B cell (primary cell): ENCODE results near the gene NLGN1. TPM values are rescaled to one million over a fixed set of nuclear protein-coding genes. Genes with fewer than 3 reads are reported as not detected.

Experiments used
- ATAC-seq: fragments of 200-7000 bp; cut with Tn5 transposase; one replicate; pipeline ENCODE4 v1.10.0; 2021; ENCODE audit warnings: low read depth, mild to moderate bottlenecking, moderate number of reproducible peaks, moderate library complexity
- CTCF ChIA-PET: fragments of 350-600 bp; sonication (Branson Sonifier 250); formaldehyde crosslinking; loops from one replicate; lab custom pipeline; 2021; ENCODE audit warnings: antibody characterized with exemption, inconsistent platforms; lab: Charles Lee
- POLR2A ChIA-PET: fragments of 350-600 bp; sonication (Branson Sonifier 250); formaldehyde crosslinking; loops from one replicate; lab custom pipeline; 2021; ENCODE audit warnings: antibody characterized with exemption; lab: Charles Lee
- DNase-seq: peaks from one replicate; pipeline ENCODE4 v3.0.0; 2013
- H2AFZ ChIP-seq: 2 replicates; pipeline ENCODE4 v1.6.1; 2012; ENCODE audit warnings: mild to moderate bottlenecking, low read depth, low read length; ENCODE audit not compliant: insufficient read depth, poor library complexity, severe bottlenecking
- H3K27ac ChIP-seq, 2 donors: 1 replicate in 1 of 2; 2 replicates in 1 of 2; pipeline ENCODE4 v1.5.1; 2012 to 2013; ENCODE audit warnings: low read length in 2 of 2, mild to moderate bottlenecking in 2 of 2, moderate library complexity in 1 of 2
- H3K27me3 ChIP-seq, 4 experiments: fragments of 200-600 bp in 1 of 4; sonication (generic) in 1 of 4; replicated peaks in 1 of 4; 1 replicate in 2 of 4; 2 replicates in 2 of 4; pipeline versions ENCODE4 v1.6.1 to v1.7.0; 2013 to 2016; ENCODE audit warnings: low read length in 3 of 4, mild to moderate bottlenecking in 2 of 4, mixed read lengths in 1 of 4, moderate library complexity in 1 of 4; ENCODE audit not compliant: insufficient read depth in 4 of 4, control insufficient read depth in 3 of 4; ENCODE audit errors: control extremely low read depth in 1 of 4
- H3K36me3 ChIP-seq, 2 experiments: replicated peaks in 1 of 2; 1 replicate in 1 of 2; 2 replicates in 1 of 2; pipeline versions ENCODE4 v1.6.1 to v1.7.1; 2013; ENCODE audit warnings: low read length in 1 of 2; ENCODE audit not compliant: insufficient read depth in 2 of 2, control insufficient read depth in 1 of 2; ENCODE audit errors: control extremely low read depth in 1 of 2, extremely low read depth in 1 of 2
- H3K4me1 ChIP-seq, 2 donors: fragments of 200-600 bp in 1 of 2; sonication (generic) in 1 of 2; 1 replicate in 1 of 2; 2 replicates in 1 of 2; pipeline versions ENCODE4 v1.5.1 to v1.6.1; 2013 to 2017; ENCODE audit warnings: low read length in 2 of 2; ENCODE audit not compliant: control insufficient read depth in 2 of 2, insufficient read depth in 2 of 2
- H3K4me2 ChIP-seq: replicated peaks from 2 replicates; pipeline ENCODE3; 2012; ENCODE audit warnings: mild to moderate bottlenecking, low read depth, low read length; ENCODE audit not compliant: poor library complexity, severe bottlenecking
- H3K4me3 ChIP-seq, 5 experiments: fragments of 200-600 bp in 1 of 5; sonication (generic) in 1 of 5; 1 replicate in 3 of 5; 2 replicates in 2 of 5; pipeline versions ENCODE4 v1.5.1 to v1.7.0; 2011 to 2016; ENCODE audit warnings: low read length in 4 of 5, mild to moderate bottlenecking in 4 of 5, low read depth in 2 of 5, control low read depth in 1 of 5, moderate library complexity in 1 of 5; ENCODE audit not compliant: insufficient read depth in 1 of 5; ENCODE audit errors: control extremely low read depth in 1 of 5, extremely low read depth in 1 of 5
- H3K79me2 ChIP-seq: fragments of 200-600 bp; sonication (generic); one replicate; pipeline ENCODE4 v1.6.0; 2016; ENCODE audit warnings: low read length; ENCODE audit not compliant: control insufficient read depth, insufficient read depth
- H3K9ac ChIP-seq: fragments of 200-600 bp; sonication (generic); 2 replicates; pipeline ENCODE4 v1.6.1; 2017; ENCODE audit warnings: mild to moderate bottlenecking, low read length, moderate library complexity
- H3K9me3 ChIP-seq, 3 donors: one replicate each; pipeline versions ENCODE4 v1.6.1 to v1.7.1; 2013; ENCODE audit warnings: low read length in 2 of 3; ENCODE audit not compliant: control insufficient read depth in 2 of 3, insufficient read depth in 1 of 3; ENCODE audit errors: control extremely low read depth in 1 of 3
- H4K20me1 ChIP-seq: 2 replicates; pipeline ENCODE4 v1.6.0; 2012; ENCODE audit warnings: mild to moderate bottlenecking, low read length; ENCODE audit not compliant: insufficient read depth, control insufficient read depth, poor library complexity, severe bottlenecking
- H3K27ac Mint-ChIP-seq: one replicate; pipeline ENCODE4 v1.8.0; 2021; ENCODE audit warnings: mixed read lengths
- H3K27me3 Mint-ChIP-seq: one replicate; pipeline ENCODE4 v1.8.0; 2021; ENCODE audit warnings: mixed read lengths
- H3K4me1 Mint-ChIP-seq: one replicate; pipeline ENCODE4 v1.8.0; 2021; ENCODE audit warnings: mixed read lengths
- H3K4me3 Mint-ChIP-seq: one replicate; pipeline ENCODE4 v1.8.0; 2021; ENCODE audit warnings: mixed read lengths
- H3K9me3 Mint-ChIP-seq: one replicate; pipeline ENCODE4 v1.8.0; 2022; ENCODE audit warnings: mixed read lengths; ENCODE audit not compliant: insufficient read depth
- EZH2 ChIP-seq: IDR thresholded peaks from 2 replicates; pipeline ENCODE4 v1.6.1; 2012; ENCODE audit warnings: borderline replicate concordance, low read depth, mild to moderate bottlenecking, moderate library complexity, low read length; ENCODE audit not compliant: insufficient read depth, poor library complexity, severe bottlenecking
- WGBS: methylation state at CpG from one replicate; pipeline ENCODE4 v1.1.5; 2013; ENCODE audit warnings: missing lambda C conversion rate; ENCODE audit not compliant: insufficient coverage; 5-methylcytosine and 5-hydroxymethylcytosine counted together
- intact Hi-C: fragments of 100-400 bp; cut with micrococcal nuclease; formaldehyde crosslinking; loops from one replicate; pipeline ENCODE4 v1.10.0; 2022
- polyA plus RNA-seq: library from polyadenylated mRNA; depleted of rRNA; stranded (reverse); fragments of >200 nt; gene quantifications from 2 replicates; pipeline ENCODE4 v1.2.3, GENCODE V29; 2012
- total RNA-seq, 2 donors: library from RNA; stranded (reverse); fragments of 120-200 nt in 1 of 2; gene quantifications; 1 replicate in 1 of 2; 2 replicates in 1 of 2; pipeline versions ENCODE4 v1.2.3 to v1.2.4, GENCODE V29; 2013 to 2022
- TF ChIP-seq, protein P1 (sequence below): fragments of 200-600 bp; IDR thresholded peaks from one replicate; pipeline ENCODE4 v1.8.0; 2022; ENCODE audit warnings: antibody characterized with exemption, mild to moderate bottlenecking

NLGN1 gene
- total and polyA plus RNA-seq, 2 donors (not counting 1 experiment from before 2014, with no cell fraction given), result not detected

DNA sequence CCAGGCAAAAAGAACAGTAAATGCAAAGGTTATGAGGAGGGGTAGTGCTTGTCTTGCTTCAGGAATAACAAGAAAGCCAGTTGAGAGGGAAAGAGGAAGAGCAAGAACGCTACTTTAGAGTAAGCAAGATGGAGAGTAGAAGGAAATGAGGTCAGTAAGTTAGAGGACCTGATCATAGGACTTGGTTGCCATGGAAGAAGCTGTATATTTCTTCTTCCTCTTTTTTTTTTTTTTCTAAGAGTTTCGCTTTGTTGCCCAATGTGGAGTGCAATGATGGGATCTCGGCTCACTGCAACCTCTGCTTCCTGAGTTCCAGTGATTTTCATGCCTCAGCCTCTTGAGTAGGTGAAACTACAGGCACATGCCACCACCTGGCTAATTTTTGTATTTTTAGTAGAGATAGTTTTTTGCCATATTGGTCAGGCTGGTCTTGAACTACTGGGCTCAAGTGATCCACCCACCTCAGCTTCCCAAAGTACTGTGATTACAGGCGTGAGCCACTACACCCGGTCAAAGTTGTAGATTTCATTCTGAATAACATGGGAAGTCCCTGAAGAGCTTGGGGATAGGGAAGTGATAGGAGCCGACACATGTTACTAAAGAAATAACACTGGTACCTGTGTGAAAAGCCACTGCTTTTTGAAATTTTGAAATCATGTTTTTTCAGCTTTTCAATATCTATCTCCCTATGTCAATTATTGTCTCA lies 933.7 kb downstream of the NLGN1 start:
- POLR2A ChIA-PET, result no interaction called here
- TF ChIP-seq, protein P1, sequence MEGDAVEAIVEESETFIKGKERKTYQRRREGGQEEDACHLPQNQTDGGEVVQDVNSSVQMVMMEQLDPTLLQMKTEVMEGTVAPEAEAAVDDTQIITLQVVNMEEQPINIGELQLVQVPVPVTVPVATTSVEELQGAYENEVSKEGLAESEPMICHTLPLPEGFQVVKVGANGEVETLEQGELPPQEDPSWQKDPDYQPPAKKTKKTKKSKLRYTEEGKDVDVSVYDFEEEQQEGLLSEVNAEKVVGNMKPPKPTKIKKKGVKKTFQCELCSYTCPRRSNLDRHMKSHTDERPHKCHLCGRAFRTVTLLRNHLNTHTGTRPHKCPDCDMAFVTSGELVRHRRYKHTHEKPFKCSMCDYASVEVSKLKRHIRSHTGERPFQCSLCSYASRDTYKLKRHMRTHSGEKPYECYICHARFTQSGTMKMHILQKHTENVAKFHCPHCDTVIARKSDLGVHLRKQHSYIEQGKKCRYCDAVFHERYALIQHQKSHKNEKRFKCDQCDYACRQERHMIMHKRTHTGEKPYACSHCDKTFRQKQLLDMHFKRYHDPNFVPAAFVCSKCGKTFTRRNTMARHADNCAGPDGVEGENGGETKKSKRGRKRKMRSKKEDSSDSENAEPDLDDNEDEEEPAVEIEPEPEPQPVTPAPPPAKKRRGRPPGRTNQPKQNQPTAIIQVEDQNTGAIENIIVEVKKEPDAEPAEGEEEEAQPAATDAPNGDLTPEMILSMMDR, result no peak
- TF ChIP-seq EZH2, result no peak
- intact Hi-C loops, result no loop called here

DNA sequence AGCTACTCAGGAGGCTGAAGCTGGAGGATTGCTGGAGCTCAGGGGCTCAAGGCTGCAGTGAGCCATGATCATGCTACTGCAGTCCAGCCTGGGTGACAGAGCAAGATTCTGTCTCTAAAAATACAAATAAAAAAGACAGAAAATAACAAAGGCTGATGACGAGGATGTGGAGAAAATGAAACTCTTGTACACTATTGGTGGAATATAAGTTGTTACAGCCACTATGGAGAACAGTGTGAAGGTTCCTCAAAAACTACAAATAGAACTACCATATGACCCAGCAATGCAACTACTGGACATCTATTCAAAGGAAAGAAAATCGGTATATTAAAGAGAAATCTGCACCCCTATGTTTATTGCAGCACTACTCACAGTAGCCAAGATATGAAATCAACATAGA lies 934.8 kb downstream of the NLGN1 start:
- no peak overlapping the region for H3K4me3 Mint-ChIP-seq
- H3K4me1 Mint-ChIP-seq, result no peaks in the 10 kb centered on the region
- intact Hi-C loops, result no loop called here

More for the DNA sequence above, 933.7 kb downstream of the NLGN1 start:
- Histone ChIP-seq H2AFZ (no peak overlapping the region), H3K4me3 (no peak overlapping the region), H4K20me1 (no peaks in the 10 kb centered on the region), H3K9ac (no peak overlapping the region), H3K4me1 (no peaks in the 10 kb centered on the region), H3K9me3 (no peaks in the 10 kb centered on the region), H3K27me3 (no peaks in the 10 kb centered on the region), H3K36me3 (no peaks in the 10 kb centered on the region), H3K27ac (no peak overlapping the region), H3K4me2 (no peak overlapping the region), H3K79me2 (no peaks in the 10 kb centered on the region)
- no peak overlapping the region for H3K27ac Mint-ChIP-seq
- no peaks in the 10 kb centered on the region for H3K4me1 Mint-ChIP-seq
- H3K9me3 Mint-ChIP-seq, result peaks cover 10% of the 10 kb centered on the region
- CTCF ChIA-PET, result no interaction called here
- DNase-seq (no peak), ATAC-seq (no peak)
- H3K27me3 Mint-ChIP-seq, result no peaks in the 10 kb centered on the region
- no peak overlapping the region for H3K4me3 Mint-ChIP-seq
- WGBS, result 92% methylated on average over 2 of the region's 6 CpGs

More for the DNA sequence above, 934.8 kb downstream of the NLGN1 start:
- Histone ChIP-seq H3K27me3 (no peaks in the 10 kb centered on the region), H3K4me2 (no peak overlapping the region), H3K9me3 (no peaks in the 10 kb centered on the region), H3K9ac (no peak overlapping the region), H2AFZ (no peak overlapping the region), H3K79me2 (no peaks in the 10 kb centered on the region), H4K20me1 (no peaks in the 10 kb centered on the region), H3K27ac (no peak overlapping the region), H3K4me3 (no peak overlapping the region), H3K36me3 (no peaks in the 10 kb centered on the region), H3K4me1 (no peaks in the 10 kb centered on the region)
- TF ChIP-seq, protein P1, result no peak
- no CpG with 5 or more reads among the region's 2 CpGs for WGBS
- Mint-ChIP-seq H3K27ac (no peak overlapping the region), H3K27me3 (no peaks in the 10 kb centered on the region), H3K9me3 (peaks cover 10% of the 10 kb centered on the region)
- POLR2A ChIA-PET, result no interaction called here
- CTCF ChIA-PET, result no interaction called here
- DNase-seq (no peak), ATAC-seq (no peak)
